ENCODE data around the gene RNF17. TPM values are rescaled to one million over a fixed set of nuclear protein-coding genes. Genes with fewer than 3 reads are reported as not detected.

The RNF17 gene
- total and polyA plus RNA-seq, 2 donors (not counting 3 experiments of a cell fraction or from before 2014, with no cell fraction given) = 0.30 TPM; not detected in 1

DNA sequence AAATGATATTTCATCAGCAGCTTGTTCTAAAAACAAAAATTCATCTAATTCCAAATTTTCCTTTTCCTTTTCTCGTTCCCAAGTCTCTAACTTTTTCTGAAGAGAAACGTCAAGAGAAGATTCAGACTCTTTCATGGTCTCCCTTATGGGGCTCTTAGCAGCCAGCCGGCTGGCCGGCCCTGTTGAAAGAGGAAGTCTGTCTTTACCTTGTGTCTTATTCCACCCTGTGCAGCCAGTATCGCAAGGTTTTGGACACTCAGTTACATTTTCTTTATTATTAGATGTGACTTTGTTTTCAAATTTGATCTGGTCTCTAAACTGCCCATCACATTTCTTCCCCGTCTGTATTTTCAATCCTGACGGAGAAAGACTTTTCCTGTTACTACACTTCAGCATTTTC lies 142.3 kb downstream of the RNF17 start:
- H3K9ac ChIP-seq (replicated peaks; ENCODE audit: extremely low read depth, insufficient read depth, low read length) = no peak overlapping the region
- DNase-seq (ENCODE audit: low read depth, low spot score) (no peak), FAIRE-seq (no peak)
- intact Hi-C loops (cut with micrococcal nuclease) (no loop called here), dilution Hi-C loops (cut with MboI; ENCODE audit: extremely low pct_ligation_motif_present, low sequenced_read_pairs) (no loop called here)
- no peaks in the 10 kb centered on the region for H4K20me1 ChIP-seq (replicated peaks; ENCODE audit: control insufficient read depth, extremely low read depth, insufficient read depth, low read length)
- no peaks in the 10 kb centered on the region for H3K27me3 ChIP-seq (ENCODE audit: control insufficient read depth in 2 of 2, insufficient read depth in 2 of 2, low read length in 2 of 2)
- peaks cover 0 to 17% of the 10 kb centered on the region in 2 experiments for H3K36me3 ChIP-seq (ENCODE audit: control insufficient read depth in 2 of 2, extremely low read depth in 1 of 2, insufficient read depth in 2 of 2, low read length in 2 of 2)
- H3K9me3 ChIP-seq (replicated peaks; ENCODE audit: control insufficient read depth, insufficient read depth, low read length) = no peaks in the 10 kb centered on the region
- peaks cover 3% of the 10 kb centered on the region for H3K79me2 ChIP-seq (ENCODE audit: control insufficient read depth, insufficient read depth, low read length)
- H3K4me3 ChIP-seq (replicated peaks in 1 of 3; ENCODE audit: insufficient read depth in 1 of 3, low read depth in 1 of 3, low read length in 3 of 3) = no peak overlapping the region
- peaks cover 9% of the 10 kb centered on the region for H3K4me1 ChIP-seq (ENCODE audit: control insufficient read depth, extremely low read depth, insufficient read depth, low read length)
- POLR2A ChIA-PET = no interaction called here
- no peaks in the 10 kb centered on the region for H3K9me1 ChIP-seq (replicated peaks; ENCODE audit: control insufficient read depth, extremely low read depth, insufficient read depth, low read length)
- CTCF ChIA-PET = interaction anchor here (0.7 kb wide), 1 partner anchor 9 kb away, joined by 3 read pairs; no protein-coding TSS in a partner anchor
- no TSS peak for BruUV-seq (replicated peaks)
- TF ChIP-seq JUN (IDR thresholded peaks at IDR 0.05; ENCODE audit: borderline replicate concordance, insufficient read depth, insufficient read length, low read depth) (no peak), EZH2 (IDR thresholded peaks at IDR 0.05; ENCODE audit: borderline replicate concordance, low read depth, low read length, severe bottlenecking) (no peak), MYC (IDR thresholded peaks at IDR 0.05; ENCODE audit: low read depth, low read length) (no peak), GATA2 (IDR thresholded peaks at IDR 0.05; ENCODE audit: insufficient read depth, insufficient read length, low read depth, low read length) (no peak), FOS (IDR thresholded peaks at IDR 0.05; ENCODE audit: borderline replicate concordance, insufficient read depth, low read length) (no peak), POLR2A (IDR thresholded peaks at IDR 0.05; ENCODE audit: low read depth, low read length) (no peak), POLR2AphosphoS5 (IDR thresholded peaks at IDR 0.05; ENCODE audit: insufficient read depth, low read depth, low read length) (no peak)
- TF ChIP-seq, protein P1, sequence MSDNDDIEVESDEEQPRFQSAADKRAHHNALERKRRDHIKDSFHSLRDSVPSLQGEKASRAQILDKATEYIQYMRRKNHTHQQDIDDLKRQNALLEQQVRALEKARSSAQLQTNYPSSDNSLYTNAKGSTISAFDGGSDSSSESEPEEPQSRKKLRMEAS (IDR thresholded peaks at IDR 0.05; ENCODE audit: insufficient read depth, insufficient read length) = no peak
- TF ChIP-seq, protein P2, sequence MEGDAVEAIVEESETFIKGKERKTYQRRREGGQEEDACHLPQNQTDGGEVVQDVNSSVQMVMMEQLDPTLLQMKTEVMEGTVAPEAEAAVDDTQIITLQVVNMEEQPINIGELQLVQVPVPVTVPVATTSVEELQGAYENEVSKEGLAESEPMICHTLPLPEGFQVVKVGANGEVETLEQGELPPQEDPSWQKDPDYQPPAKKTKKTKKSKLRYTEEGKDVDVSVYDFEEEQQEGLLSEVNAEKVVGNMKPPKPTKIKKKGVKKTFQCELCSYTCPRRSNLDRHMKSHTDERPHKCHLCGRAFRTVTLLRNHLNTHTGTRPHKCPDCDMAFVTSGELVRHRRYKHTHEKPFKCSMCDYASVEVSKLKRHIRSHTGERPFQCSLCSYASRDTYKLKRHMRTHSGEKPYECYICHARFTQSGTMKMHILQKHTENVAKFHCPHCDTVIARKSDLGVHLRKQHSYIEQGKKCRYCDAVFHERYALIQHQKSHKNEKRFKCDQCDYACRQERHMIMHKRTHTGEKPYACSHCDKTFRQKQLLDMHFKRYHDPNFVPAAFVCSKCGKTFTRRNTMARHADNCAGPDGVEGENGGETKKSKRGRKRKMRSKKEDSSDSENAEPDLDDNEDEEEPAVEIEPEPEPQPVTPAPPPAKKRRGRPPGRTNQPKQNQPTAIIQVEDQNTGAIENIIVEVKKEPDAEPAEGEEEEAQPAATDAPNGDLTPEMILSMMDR (IDR thresholded peaks at IDR 0.05; ENCODE audit: extremely low read depth in 1 of 2, insufficient read depth in 1 of 2, low read depth in 1 of 2, low read length in 2 of 2) = no peak
- H3K27ac ChIP-seq (ENCODE audit: insufficient read depth, low read depth, low read length) = no peak overlapping the region
- H2AFZ ChIP-seq (ENCODE audit: low read depth, low read length) = no peak overlapping the region
- H3K4me2 ChIP-seq (ENCODE audit: insufficient read depth, low read length) = no peak overlapping the region

Data from endothelial cell of umbilical vein (primary cell).